IPS-NIHi7 (cell line): ENCODE measurements around the gene DOHH.
A peak's percentile ranks its signal among the peaks of the same experiment; 100 is the strongest.

Experiments used
- DNase-seq: peaks from one replicate; pipeline ENCODE4 v3.0.0; 2012; ENCODE audit warnings: mixed read lengths; ENCODE audit errors: extremely low spot score

The DOHH gene

DNA sequence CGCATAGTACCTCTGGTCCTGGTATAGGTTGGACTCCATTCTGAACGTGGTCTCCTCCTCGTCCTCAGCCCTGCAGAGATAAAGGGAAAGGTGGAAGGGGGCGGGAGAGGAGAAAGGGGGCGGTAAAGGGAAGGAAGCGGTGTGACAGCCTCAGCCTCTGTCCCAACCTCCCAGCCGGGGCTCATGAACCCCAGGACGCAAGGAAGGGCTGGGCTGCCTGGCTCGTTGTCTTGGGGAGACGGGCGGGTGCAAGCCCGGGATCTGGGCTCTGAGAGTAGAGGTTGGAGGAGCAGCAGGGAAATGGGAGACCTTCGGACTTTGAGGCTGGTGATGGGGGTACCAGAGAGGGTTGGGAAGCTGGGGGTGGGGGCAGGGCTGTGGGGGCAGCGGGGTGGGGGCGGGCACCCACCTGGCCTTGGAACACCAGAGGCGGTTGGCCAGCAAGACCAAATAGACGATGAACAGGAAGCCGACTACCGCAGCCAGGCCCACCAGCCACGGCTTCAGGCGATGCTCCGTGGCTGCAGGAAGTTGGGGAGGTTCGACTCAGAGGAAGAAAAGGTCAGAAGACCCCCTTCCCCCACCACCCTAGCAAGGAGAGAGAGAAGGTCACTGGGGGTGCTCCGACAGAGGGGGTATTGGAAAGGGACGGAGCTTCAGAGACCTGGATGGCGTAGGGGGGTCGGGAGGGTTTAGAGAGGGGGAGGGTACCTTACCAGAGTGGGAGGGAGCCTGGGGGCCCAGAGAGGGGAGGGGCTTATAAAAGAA is 21.9 kb downstream of the DOHH start:
- DNase-seq, result peak; percentile 35

DNA sequence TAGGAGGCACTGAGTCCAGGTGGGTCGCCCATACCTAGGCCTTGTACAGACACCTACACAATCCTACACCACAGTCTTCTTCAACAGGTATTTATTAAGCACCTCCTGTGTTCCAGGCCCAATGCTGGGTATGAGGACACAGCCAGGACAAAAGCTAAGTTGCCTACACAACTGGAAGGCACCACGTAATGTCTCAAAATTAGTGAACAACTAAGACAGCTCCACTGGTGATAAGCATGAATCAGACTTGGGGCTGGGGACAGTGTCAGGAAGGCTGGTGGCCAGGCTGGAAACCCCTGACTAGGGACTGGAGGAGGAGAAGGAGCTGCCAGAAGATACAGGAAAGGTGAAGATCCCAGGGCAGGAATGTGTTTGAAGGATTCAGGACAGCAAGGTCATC is 22.5 kb downstream of the DOHH start:
- no peak for DNase-seq

DNA sequence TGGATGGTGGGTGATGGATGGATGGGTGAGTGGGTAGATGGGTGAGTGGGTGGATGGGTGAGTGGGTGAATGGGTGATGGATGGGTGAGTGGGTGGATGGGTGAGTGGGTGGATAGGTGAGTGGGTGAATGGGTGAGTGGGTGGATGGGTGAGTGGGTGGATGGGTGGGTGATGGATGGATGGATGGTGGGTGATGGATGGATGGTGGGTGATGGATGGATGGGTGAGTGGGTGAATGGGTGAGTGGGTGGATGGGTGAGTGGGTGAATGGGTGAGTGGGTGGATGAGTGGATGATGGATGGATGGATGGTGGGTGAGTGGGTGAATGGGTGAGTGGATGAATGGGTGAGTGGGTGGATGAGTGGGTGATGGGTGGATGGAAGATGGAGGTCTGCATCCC is 23.0 kb downstream of the DOHH start:
- no peak for DNase-seq

DNA sequence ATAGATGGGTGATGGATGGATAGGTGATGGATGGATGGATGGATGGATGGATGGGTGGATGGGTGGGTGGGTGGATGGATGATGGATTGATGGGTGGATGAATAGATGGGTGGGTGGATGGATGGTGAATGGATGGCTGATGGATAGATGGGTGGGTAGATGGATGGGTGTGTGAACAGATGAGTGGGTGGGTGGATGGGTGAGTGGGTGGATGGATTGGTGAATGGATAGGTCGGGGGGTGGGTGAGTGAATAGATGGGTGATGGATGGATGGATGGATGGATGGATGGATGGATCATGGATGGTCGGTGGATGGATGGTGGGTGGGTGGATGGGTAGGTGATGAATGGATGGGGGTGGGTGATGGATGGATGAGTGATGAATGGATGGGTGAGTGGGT is 23.6 kb downstream of the DOHH start:
- no peak for DNase-seq

DNA sequence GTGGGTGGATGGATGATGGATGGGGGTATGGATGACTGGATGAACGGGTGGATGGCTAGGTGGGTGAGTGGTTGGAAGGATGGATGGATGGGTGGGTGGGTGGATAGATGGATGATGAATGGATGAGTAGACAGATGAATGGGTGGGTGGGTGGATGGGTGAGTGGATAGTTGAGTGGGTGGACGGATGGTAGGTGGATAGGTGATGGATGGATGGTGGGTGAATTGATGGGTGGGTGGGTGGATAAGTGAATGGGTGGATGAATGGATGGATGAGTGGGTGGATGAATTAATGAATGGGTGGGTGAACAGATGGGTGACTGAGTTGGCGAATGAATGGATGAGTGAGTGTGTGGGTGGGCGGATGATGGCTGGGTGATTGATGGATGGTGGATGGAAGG is 25.0 kb downstream of the DOHH start:
- DNase-seq, result no peak

DNA sequence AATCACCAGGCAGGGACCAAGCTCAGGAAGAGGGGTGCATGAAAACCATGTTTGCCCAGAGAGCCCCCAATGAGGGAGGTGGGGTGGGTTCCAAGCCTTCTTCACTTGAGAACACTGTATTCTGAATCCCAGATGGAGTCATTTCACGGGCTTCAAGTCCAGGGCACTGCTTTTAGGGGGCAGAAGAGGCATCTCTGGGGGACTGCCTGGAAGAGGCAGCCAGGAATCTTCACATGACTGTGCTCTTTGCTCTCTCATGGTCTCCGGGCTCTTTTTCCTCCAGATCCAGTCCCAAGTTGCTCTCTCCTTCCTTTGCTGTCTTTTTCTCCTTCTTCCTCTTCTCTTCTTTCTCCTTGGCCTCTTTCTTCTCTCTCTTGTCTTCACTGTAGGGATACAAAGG is 25.9 kb downstream of the DOHH start:
- DNase-seq, result no peak

DNA sequence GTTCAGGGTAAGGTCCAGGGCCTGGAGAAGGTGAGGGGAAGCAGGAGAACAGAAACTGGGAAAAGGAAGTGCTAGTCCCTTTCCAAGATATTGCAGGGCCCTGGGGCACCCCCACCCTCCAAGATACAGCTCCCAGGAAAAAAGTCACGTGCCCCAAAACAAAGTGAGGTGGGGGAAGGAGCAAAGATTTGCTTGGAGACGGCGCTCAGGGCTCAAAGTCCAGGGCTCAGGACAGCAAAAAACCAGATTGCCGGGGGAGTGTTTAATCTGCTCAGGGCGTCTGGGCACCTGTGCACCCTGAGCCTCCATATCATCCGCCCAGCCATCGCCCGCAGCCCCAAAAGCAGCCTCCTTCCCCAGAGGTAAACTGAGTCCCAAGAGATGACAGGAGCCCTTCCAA is 26.5 kb downstream of the DOHH start:
- no peak for DNase-seq

DNA sequence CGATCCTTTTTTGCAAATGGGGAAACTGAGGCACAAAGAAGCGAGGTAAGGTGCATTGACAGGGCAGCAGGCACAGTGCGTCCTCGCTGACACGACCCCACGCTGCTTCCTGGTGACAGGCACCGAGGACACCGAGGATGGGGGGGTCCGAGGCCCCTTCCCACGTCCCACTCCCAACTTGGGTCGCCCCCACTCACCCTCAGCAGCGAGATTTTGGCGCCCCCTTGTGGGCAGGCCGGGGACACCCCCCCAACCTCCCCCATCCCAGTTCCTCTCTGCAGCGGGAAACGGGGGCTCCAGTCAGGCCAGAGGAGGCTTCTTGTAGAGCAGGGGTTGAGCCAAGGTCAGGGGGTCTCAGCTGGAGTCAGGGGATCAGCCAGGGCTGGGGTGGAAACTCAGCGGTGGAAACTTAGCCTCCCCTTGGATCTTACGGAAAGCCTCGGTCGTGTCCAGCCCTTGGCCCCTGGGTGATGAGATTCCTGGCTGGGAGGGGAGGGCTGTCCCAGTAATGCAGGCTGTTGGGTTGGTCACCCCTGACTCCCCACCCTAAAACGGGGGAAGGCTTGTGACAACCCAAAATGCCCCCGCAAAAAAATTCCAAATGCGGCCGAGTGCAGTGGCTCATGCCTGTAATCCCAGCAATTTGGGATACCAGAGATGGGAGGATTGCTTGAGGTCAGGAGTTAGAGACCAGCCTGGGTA is 28.4 kb downstream of the DOHH start:
- peak; percentile 72 for DNase-seq

DNA sequence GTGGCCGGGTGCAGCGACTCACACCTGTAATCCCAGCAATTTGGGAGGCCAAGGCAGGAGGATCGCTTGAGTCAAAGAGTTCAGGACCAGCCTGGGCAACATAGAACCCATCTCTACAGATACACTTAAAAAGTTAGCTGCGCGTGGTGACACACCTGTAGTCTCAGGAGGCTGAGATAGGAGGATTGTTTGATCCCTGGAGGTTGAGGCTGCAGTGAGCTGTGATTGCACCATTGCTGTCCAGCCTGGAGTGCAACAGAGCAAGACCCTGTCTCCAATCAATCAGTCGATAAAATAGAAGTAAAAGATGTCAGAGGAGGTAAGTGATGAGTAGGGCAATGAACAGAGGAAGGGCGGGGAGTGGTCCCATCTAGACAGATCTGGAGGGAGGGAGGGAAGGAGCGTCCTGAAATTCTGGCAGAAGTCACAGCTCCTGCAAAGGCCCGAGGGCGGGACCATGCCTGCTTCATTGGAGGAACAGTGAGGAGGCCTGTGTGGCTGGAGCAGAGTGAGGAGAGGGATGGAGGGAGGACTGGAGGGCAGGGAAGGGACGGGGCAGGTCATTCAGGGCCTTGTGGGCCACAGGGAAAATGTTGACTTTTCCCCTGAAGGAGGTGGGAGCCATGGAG is 29.9 kb downstream of the DOHH start:
- DNase-seq, result no peak

DNA sequence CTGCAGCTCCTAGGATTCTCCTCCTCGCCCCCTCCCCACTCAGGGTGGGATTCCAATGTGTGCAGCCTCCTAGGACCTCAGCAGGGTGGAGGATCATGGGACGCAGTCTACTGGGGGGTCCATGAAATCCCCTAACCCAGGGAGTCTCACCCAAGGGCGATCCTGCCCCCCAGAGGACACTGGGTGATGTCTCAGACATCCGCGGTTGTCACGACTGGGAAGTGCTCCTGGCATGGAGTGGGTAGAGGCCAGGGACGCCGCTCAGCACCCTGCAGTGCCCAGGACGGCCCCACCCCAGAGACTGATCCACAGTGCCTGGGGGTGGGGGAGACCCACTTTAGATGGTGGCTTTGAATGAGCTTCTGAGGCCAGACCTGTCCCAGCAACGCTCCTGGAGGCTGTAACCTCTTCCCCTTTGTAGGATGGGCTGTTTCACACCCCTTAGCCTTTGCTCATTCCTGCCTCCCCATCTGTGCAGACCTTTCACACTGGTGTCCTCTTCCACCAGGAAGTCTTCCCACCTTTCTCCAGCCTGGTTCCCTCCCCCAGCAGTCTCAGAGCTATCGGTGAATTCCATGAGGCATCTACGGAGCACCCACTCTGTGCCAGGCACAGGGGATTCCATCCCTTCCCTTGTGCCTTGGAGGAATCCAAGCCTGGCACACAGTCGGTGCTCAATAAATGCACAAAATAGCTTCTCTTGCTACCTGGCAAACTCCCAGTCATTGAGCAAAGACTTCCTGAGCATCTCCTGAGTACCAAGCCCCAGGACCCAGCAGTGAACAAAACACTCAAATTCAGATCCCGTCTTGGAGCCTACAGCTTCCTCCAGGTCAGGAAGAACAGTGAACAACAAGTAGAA is 30.6 kb downstream of the DOHH start:
- DNase-seq, result no peak

DNA sequence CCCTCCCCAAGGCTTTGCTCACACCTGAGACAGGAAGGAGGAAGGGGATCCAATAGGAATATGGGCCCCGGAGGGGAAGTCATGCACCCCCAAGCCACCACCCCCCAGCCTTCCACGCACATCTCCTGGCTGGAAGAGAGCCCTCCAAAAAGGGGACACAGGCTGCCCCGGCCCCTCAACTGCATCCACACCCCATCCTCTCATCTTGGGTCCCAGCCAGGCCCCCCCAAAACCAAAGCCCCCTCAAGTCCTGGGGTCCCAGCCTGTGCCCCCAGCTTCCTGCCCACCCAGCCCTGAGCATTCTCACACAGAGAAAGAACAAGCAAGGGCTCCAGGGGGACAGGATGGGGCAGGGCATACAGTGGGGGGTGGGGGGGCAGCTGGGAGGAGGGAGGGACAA is 32.3 kb downstream of the DOHH start:
- no peak for DNase-seq

DNA sequence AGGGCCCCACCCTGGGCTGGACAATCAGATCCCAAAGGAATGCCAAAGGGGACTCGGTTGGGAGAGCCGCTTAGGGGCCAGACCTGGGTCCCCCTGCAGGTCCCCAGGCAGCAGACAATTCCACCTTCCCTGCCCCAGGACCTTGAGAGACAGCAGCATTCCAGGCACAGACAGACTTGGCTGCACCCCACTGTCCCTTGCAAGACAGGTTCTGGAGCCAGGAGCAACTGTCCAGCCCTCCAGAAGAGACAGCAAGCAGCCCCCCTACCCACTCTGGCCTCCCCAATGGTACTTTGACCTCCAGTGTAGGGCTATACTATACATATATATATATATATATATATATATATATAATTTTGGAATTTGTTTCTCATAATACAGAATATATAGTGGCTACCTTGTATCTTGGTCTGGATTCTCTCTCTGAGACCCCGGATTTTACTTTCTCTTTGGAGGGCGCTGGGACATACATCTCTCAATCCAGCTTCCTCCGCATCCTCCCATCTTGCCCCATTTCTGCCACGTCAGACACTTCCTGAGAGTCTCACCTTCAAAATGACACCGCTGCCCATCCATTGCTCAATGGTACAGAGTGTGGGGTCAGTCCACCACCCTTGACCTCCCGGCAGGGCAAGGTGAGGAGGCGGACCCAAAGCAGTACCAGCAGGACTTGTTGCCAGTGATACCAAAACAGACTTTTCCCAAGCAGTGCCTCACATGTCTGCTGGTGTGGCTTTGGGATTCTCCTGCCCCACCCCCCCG is 32.9 kb downstream of the DOHH start:
- DNase-seq, result no peak

DNA sequence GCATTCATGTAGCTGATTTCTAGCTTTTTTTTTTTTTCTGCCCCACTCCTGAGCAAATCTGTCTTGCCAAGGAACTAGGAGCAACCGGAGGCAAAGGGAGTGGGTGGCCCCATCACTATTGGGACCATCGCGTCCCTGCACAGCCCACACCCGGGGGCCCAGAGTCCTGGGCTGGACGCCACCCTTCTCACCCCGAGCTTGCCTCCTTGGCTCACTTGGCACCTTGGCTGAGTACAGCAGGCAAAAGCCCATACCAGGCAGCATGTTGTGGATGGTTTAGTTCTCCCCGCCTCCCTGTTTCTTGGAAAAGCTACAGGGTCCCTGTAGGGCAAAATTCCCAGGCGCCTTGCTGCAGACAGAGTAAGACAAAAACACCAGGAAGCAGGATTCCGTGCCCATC is 33.8 kb downstream of the DOHH start:
- no peak for DNase-seq

DNA sequence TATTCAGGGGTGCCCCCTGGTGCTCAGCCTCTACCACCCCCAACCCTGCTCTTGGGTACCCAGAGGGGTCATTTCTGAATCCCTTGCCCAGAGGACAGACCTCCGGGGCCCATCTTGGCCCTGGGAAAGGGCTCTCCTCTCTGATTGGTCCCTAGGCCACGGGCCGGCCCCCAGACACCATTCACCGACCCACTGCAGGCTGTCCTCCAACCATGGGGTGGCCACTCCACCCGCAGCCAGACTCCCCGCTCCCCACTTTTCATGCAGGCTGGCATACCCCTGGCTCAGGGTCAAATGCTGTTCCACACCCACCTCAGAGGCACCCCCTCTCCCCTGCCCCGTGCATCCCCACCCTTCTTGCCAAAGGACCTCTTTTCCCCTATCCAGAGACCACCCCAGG is 34.9 kb downstream of the DOHH start:
- DNase-seq, result peak; percentile 43

DNA sequence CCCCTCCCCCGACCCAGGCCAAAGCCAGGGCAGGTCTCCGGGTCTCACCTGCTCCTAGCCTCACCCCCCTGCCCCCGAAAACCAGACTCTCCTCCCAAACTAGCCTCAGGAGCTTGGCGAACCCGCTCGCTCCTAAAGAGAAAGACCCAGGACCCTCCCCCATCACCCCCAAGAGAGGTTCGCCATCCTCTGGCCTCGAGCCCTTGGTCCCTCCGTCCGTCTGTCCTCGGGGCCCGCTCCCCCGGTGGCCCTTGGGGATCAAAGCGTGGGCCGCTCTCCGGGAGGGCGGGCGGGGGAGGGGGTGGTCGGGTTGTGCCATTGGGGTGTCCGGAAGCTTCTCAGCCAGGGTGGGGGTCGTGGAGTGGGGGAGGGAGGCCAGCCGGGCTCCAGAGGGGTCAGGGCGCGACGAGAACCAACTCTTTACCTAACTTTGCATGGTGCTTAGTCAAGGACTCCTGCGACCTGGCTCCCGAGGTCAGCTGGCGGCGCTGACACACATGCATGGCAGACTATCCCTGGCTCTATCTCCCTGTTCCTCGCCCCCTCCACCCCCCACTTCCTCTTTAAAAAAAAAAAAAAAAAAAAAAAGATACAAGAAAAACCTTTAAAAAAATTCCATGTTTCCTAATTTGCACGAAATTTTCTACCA is 35.8 kb downstream of the DOHH start:
- peak; percentile 60 for DNase-seq

DNA sequence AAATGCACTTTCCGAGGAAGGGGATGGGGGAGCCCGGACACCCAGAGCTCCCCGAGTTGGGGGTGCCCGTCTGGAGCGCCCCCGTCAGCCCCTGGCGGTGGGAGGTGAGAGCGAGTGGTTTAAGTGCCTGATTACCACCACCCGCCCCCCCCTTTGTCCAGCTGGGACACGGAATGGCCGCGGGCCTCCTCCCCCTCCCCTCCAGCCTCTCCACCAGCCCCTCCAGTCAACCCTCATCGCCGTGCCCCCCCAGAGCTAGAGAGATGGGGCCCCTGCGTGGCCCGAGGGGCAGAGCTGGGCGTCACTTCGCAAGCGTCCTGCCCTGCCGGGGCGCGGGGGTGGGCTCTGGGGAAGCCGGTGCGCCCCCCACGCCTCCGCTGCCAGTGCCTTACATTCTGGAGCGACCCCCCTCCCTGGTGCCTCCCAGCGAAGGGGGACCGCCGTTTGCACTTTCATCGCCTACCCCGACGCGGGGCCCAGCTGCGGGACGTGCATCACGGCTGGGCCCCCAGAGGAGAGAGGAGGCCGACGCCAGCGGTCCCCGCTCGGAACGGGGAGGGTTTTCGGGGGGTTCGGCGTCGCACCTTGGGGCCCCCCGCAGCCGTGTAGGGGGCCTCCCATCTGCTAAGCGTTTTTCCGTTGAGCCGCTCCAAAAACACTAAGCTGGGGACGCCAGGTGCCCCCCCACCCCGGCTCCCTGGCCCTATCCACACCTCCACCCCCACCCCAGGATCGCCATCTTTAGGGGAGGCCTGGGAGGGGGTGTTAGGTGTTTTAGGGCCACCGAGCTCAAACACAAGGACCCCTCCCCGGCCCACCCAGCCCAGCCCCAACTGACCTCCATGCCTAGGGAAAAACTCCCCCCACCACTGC is 36.5 kb downstream of the DOHH start:
- DNase-seq, result peak; percentile 33

DNA sequence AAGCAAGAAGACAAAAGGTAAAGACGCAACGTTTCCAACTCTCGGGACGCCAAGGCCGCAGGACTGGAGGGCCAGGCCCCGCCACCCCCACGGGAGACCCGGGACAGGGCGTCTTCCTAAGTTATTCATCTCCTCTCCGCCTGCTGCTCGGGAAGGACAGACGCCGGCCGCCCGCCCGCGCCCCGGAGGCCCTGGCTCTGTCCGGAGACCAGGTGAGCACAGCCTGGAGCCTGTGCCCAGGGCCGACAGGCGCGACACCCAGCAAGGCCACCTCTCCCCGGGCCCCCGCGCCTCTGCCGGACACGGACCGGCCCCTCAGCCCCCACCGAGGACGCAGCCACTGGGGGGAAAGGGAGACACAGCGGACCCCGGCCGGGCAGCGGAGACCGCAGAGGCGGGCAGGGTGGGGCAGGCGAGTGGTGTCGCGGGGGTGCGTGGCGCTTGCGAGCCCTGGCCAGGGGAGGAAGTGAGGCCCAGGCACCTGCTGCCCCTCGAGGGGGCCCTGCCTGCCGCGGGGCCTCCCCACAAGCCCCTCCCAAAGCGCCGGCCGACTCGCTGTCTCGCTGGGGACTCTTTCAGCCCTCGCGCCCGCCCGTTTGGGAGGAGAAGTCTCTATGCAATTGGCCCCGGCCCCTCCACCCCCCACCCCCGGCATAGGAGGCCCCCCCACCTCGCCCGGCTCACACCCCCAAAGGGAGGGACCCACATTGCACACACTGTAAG is 37.3 kb downstream of the DOHH start:
- DNase-seq, result peak; percentile 32

DNA sequence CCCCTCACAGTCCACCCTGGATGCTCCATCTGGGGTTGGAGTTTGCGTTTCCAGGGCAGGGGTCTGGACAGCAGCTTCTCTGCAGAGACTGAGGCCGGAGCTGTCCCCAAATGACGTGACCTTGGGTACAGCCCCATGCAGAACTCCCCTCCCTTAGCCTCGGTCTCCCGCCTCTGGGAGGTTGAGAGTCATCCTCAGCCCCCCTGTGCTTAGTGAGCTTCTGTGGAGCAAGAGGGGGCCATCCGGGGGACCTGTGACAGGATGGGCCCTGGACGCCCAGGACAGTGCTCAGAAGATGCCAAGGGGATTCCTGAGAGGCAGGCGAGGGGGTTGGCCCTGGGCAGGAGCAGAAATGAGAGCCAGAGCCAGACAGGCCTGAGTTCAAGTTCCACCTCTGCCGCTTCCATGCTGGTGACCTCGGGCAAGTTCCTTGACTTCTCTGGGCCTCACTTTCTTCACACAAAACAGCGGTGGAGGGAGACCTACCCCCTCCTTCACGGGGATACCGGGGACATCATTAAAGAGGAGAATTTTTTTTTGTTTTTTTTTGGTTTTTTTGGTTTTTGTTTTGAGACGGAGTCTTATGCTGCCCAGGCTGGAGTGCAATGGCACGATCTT is 40.4 kb downstream of the DOHH start:
- DNase-seq, result no peak
